Adrenal gland (tissue), 12 donors: Measurements from ENCODE around the gene BPNT1. TPM values are rescaled to one million over a fixed set of nuclear protein-coding genes. Genes with fewer than 3 reads are reported as not detected.
"Not testable (repeated sequence)": the region's sequence is repeated elsewhere in the genome, so short reads cannot be mapped to it uniquely, and the experiment has no call there.

Experiments
- DNase-seq, 7 donors: peaks; one replicate each; pipeline ENCODE4 v3.0.0-alpha.2; 2019 to 2020
- H3K27ac ChIP-seq, 5 donors: fragments of 200-600 bp; sonication (generic) in 4 of 5; 1 replicate in 3 of 5; 2 replicates in 2 of 5; pipeline versions ENCODE4 v1.5.1 to v1.8.0; 2016 to 2020; ENCODE audit warnings: mild to moderate bottlenecking in 1 of 5
- H3K27me3 ChIP-seq: fragments of 200-600 bp; 2 replicates; pipeline ENCODE4 v1.8.0; 2021
- H3K36me3 ChIP-seq, 2 donors: fragments of 200-600 bp; replicated peaks in 1 of 2; 1 replicate in 1 of 2; 2 replicates in 1 of 2; pipeline versions ENCODE4 v1.5.1 to v1.8.0; 2018 to 2022
- H3K4me1 ChIP-seq, 2 donors: fragments of 200-600 bp; replicated peaks in 1 of 2; 1 replicate in 1 of 2; 2 replicates in 1 of 2; pipeline versions ENCODE4 v1.5.1 to v1.8.0; 2018 to 2021
- H3K4me3 ChIP-seq, 4 donors: fragments of 200-600 bp; sonication (generic) in 3 of 4; one replicate each; pipeline ENCODE4 v1.5.1; 2016 to 2018
- H3K9me3 ChIP-seq, 3 donors: fragments of 200-600 bp; sonication (generic) in 1 of 3; replicated peaks in 1 of 3; 1 replicate in 2 of 3; 2 replicates in 1 of 3; pipeline versions ENCODE4 v1.5.1 to v1.8.0; 2016 to 2021
- POLR2A ChIP-seq, 2 donors: fragments of 450-650 bp; IDR thresholded peaks; one replicate each; pipeline ENCODE4 v1.6.1; 2017; ENCODE audit warnings: antibody characterized with exemption in 2 of 2, mild to moderate bottlenecking in 2 of 2, moderate library complexity in 1 of 2
- WGBS, 4 donors: extraction: QIAGEN DNeasy Blood & Tissue Kit in 2 of 4; methylation state at CpG; one replicate each; pipeline versions ENCODE4 v1.1.5 to v1.1.7; 2013 to 2017; 5-methylcytosine and 5-hydroxymethylcytosine counted together
- intact Hi-C, 2 donors: fragments of 100-400 bp; cut with DNase I; formaldehyde crosslinking; loops; one replicate each; pipeline versions ENCODE4 v1.14.1 to v1.15.0; 2022 to 2023
- polyA plus RNA-seq, 3 donors: library from polyadenylated mRNA; stranded (reverse); fragments of 200-250 nt in 2 of 3; fragments of 350-450 nt in 1 of 3; fragmentation: Illumina TruSeq in 1 of 3; extraction: RNeasy Lipid Tissue Mini Kit (QIAGEN cat#74804) in 1 of 3; gene quantifications; one replicate each; pipeline ENCODE4 v1.2.3, GENCODE V29; 2013 to 2014
- total RNA-seq, 9 donors: library from RNA; depleted of rRNA in 4 of 9; stranded (reverse); fragments of >200 nt in 4 of 9; fragments of 120-200 nt in 1 of 9; fragmentation: NEBNext Ultra II Directional in 1 of 9; extraction: Animal tissue kit (Norgen Biotek cat#: 25700) in 1 of 9; gene quantifications; one replicate each; pipeline versions ENCODE4 v1.1.0 to v1.2.4, GENCODE V29; 2013 to 2023
- TF ChIP-seq, protein P1 (sequence below), 6 experiments: fragments of 450-650 bp in 4 of 6; fragments of 200-600 bp in 2 of 6; sonication (generic) in 1 of 6; IDR thresholded peaks; 1 replicate in 5 of 6; 2 replicates in 1 of 6; pipeline versions ENCODE4 v1.5.1 to v1.8.0; 2016 to 2021; ENCODE audit warnings: antibody characterized with exemption in 6 of 6, mild to moderate bottlenecking in 2 of 6, moderate library complexity in 1 of 6
- donor health status: healthy with polysubstance abuse.
- donor health status: Bipolar disorder and iron deficiency.
- donor health status: DM: yes; HTN: yes; CAD: no.
- donor health status: DM: no; HTN: no; CAD: no.
- donor health status: DM: no; HTN: no; CAD: no.
- donor health status: DM: yes; HTN: yes; CAD: no.

Gene BPNT1
- total and polyA plus RNA-seq, 12 donors, result 9.0 to 40.7 (median 28.8) TPM

DNA sequence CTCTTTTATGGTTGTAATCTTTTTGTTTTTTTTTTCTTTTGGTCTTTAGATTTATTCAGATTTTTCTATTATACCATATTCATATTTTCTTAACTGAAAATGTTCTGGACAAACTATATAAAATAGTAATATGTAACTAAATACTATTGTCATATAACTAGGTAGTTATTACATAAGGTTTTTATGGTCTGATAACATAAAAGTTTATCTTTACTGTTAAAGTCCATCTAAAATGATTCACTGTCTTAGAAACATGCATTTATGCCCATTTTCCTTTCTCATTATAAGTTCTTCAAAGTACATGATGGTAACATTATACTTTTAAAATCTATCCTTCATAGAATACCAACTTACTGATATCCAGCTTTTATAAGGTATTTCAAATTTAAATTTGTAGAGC is 33.5 kb upstream of the BPNT1 start:
- no peak for DNase-seq
- Histone ChIP-seq H3K27me3 (no peaks in the 10 kb centered on the region), H3K9me3 (no peaks in the 10 kb centered on the region), H3K36me3 (peaks cover 0 to 14% of the 10 kb centered on the region in 2 donors), H3K4me3 (no peak overlapping the region), H3K27ac (no peak overlapping the region), H3K4me1 (no peaks in the 10 kb centered on the region)
- intact Hi-C loops, result no loop called here
- TF ChIP-seq, protein P1, sequence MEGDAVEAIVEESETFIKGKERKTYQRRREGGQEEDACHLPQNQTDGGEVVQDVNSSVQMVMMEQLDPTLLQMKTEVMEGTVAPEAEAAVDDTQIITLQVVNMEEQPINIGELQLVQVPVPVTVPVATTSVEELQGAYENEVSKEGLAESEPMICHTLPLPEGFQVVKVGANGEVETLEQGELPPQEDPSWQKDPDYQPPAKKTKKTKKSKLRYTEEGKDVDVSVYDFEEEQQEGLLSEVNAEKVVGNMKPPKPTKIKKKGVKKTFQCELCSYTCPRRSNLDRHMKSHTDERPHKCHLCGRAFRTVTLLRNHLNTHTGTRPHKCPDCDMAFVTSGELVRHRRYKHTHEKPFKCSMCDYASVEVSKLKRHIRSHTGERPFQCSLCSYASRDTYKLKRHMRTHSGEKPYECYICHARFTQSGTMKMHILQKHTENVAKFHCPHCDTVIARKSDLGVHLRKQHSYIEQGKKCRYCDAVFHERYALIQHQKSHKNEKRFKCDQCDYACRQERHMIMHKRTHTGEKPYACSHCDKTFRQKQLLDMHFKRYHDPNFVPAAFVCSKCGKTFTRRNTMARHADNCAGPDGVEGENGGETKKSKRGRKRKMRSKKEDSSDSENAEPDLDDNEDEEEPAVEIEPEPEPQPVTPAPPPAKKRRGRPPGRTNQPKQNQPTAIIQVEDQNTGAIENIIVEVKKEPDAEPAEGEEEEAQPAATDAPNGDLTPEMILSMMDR (IDR thresholded peaks at IDR 0.05), result no peak
- no peak for TF ChIP-seq POLR2A (IDR thresholded peaks at IDR 0.05)

DNA sequence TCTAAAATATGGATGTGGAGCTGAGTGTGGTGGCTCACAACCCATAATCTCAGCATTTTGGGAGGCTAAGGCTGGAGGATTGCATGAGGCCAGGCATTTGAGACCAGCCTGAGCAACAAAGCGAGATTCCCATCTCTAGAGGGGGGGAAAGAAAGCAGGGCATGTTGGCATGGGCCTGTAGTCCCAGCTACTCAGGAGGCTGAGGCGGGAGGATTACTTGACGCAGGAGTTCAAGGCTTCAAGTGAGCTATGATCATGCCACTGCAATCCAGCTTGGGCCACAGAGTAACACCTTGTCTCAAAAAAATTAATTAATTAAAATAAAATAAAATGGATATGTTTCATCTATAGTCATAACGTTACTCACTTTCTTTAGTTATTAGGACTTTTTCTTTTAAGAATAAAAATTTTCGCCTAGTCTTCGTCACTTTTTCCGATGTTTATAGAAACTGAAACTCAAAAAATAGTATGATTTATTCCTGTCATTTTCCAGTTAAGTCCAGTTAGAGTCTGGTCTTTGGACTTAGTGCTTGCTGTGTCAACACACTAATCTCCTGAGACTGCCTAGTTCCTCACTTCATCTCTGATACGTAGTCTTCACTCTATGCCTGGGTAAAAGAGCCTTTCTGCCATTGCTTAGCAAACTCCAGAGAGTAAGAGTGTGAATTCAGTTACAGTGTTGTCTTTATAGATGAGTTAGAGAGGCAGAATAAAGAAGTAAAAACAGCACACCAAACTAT is 32.4 kb upstream of the BPNT1 start:
- H3K27ac ChIP-seq, result no peak overlapping the region
- H3K4me3 ChIP-seq, result no peak overlapping the region
- TF ChIP-seq POLR2A (IDR thresholded peaks at IDR 0.05), result no peak
- TF ChIP-seq, protein P1 (IDR thresholded peaks at IDR 0.05), result no peak
- peaks cover 0 to 5% of the 10 kb centered on the region in 2 donors for H3K36me3 ChIP-seq
- H3K27me3 ChIP-seq, result no peaks in the 10 kb centered on the region
- H3K4me1 ChIP-seq, result no peaks in the 10 kb centered on the region
- no peak for DNase-seq
- intact Hi-C loops, result no loop called here
- no peaks in the 10 kb centered on the region for H3K9me3 ChIP-seq
- 89 to 92% (median 91%) methylated on average over 8 of the region's 8 CpGs for WGBS, 4 donors

DNA sequence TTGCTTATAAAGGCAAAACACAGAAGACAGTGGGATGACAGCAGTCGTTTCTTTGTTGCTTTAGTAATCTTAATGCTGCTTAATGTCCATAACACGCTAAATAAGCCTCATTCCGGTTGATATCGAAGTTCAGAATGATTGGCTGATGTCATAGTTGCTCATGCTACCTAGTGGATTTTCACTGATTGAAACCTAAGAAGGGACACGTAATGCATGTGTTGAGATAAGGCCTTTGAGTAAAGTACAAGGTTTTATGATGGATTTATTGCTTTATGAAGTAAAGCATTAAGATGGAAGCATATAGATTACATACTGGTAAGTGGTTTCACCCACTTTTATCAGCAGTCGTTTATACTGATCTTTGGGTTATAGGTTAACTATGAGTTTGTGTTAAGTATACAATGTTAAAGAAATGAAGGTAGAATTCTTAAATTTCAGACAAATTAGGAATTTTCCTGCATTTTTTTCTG is 29.5 kb upstream of the BPNT1 start:
- intact Hi-C loops, result no loop called here
- no peak overlapping the region for H3K27ac ChIP-seq
- H3K9me3 ChIP-seq, result no peaks in the 10 kb centered on the region
- no peaks in the 10 kb centered on the region for H3K4me1 ChIP-seq
- 83 to 85% (median 83%) methylated on average over 6 of the region's 6 CpGs for WGBS, 4 donors
- no peak for DNase-seq
- H3K36me3 ChIP-seq, result peaks cover 0 to 11% of the 10 kb centered on the region in 2 donors
- no peak for TF ChIP-seq POLR2A (IDR thresholded peaks at IDR 0.05)
- TF ChIP-seq, protein P1 (IDR thresholded peaks at IDR 0.05), result no peak
- H3K4me3 ChIP-seq, result no peak overlapping the region
- no peaks in the 10 kb centered on the region for H3K27me3 ChIP-seq

GRCh38 chr1:220113136-220113695 is 23.6 kb upstream of the BPNT1 start:
- no peaks in the 10 kb centered on the region for H3K9me3 ChIP-seq
- DNase-seq, result no peak
- no peaks in the 10 kb centered on the region for H3K4me1 ChIP-seq
- TF ChIP-seq, protein P1 (IDR thresholded peaks at IDR 0.05), result peak in 5 of 6 experiments; percentile 28 to 48 (median 35)
- TF ChIP-seq POLR2A (IDR thresholded peaks at IDR 0.05), result no peak
- H3K4me3 ChIP-seq, result no peak overlapping the region
- H3K27me3 ChIP-seq, result no peaks in the 10 kb centered on the region
- 71 to 79% (median 75%) methylated on average over 5 of the region's 5 CpGs for WGBS, 4 donors
- intact Hi-C loops, result no loop called here
- peaks cover 0 to 52% of the 10 kb centered on the region in 2 donors for H3K36me3 ChIP-seq
- no peak overlapping the region for H3K27ac ChIP-seq

GRCh38 chr1:220112600-220112999 is 23.0 kb upstream of the BPNT1 start:
- H3K4me1 ChIP-seq, H3K4me3 ChIP-seq, DNase-seq, H3K27ac ChIP-seq, H3K27me3 ChIP-seq, intact Hi-C loops, H3K9me3 ChIP-seq: not testable (repeated sequence)
- H3K36me3 ChIP-seq, result peaks cover 0 to 57% of the 10 kb centered on the region in 2 donors
- 96 to 100% (median 98%) methylated on average over 4 of the region's 4 CpGs for WGBS, 4 donors

GRCh38 chr1:220110473-220110872 is 20.9 kb upstream of the BPNT1 start:
- 90 to 96% (median 93%) methylated on average over 6 of the region's 6 CpGs for WGBS, 4 donors
- H3K27me3 ChIP-seq, H3K4me3 ChIP-seq, intact Hi-C loops, H3K9me3 ChIP-seq, H3K27ac ChIP-seq, H3K4me1 ChIP-seq, DNase-seq: not testable (repeated sequence)
- H3K36me3 ChIP-seq, result peaks cover 0 to 78% of the 10 kb centered on the region in 2 donors
